K562 (cell line): ENCODE data around the gene GPR183. TPM values are rescaled to one million over a fixed set of nuclear protein-coding genes. Genes with fewer than 3 reads are reported as not detected.

ENCODE experiments used
- ATAC-seq: fragments of 200-7000 bp; cut with Tn5 transposase; 3 replicates; pipeline ENCODE4 v1.9.1; 2020; ENCODE audit warnings: moderate library complexity
- BruUV-seq: library from RNA; stranded (reverse); fragments of 400-500 nt; replicated peaks from 2 replicates; lab custom pipeline; 2021; lab: Mats Ljungman, UMichigan
- CTCF ChIA-PET: fragments of 300-600 bp; formaldehyde crosslinking; extraction: SDS; loops from one replicate; lab custom pipeline; 2021; ENCODE audit warnings: low intra/inter-chr PET ratio; lab: Yijun Ruan, JAX
- POLR2A ChIA-PET: fragments of 300-600, 350-650 bp; sonication (Branson Sonifier 250); formaldehyde crosslinking; extraction: SDS; loops from one replicate; lab custom pipeline; 2021; ENCODE audit warnings: antibody characterized with exemption, inconsistent platforms; lab: Yijun Ruan, JAX
- DNase-seq, 4 experiments: peaks; one replicate each; pipeline versions ENCODE4 v3.0.0 to v3.0.0-alpha.2; 2011 to 2018; ENCODE audit warnings: low spot score in 3 of 4, mixed read lengths in 3 of 4; ENCODE audit errors: extremely low read depth in 1 of 4
- FAIRE-seq: peaks from 2 replicates; lab custom pipeline; 2011; peaks lifted over from hg19 to GRCh38; lab: Jason Lieb, UNC
- H2AFZ ChIP-seq: 2 replicates; pipeline ENCODE4 v1.6.0; 2011; ENCODE audit warnings: low read depth, low read length, control low read depth, inconsistent platforms
- H3K27ac ChIP-seq: fragments of 200-600 bp; 3 replicates; pipeline ENCODE4 v1.8.0; 2011; ENCODE audit warnings: low read depth, mild to moderate bottlenecking, control low read depth, inconsistent platforms, low read length, moderate library complexity, mixed read lengths; ENCODE audit errors: extremely low read depth
- H3K27me3 ChIP-seq, 2 experiments: fragments of 300-600 bp in 1 of 2; 2 replicates in 1 of 2; 3 replicates in 1 of 2; pipeline versions ENCODE4 v1.6.0 to v1.8.0; 2011; ENCODE audit warnings: inconsistent platforms in 2 of 2, low read length in 2 of 2, mild to moderate bottlenecking in 1 of 2, mixed read lengths in 1 of 2, moderate library complexity in 1 of 2; ENCODE audit not compliant: control insufficient read depth in 2 of 2, insufficient read depth in 2 of 2
- H3K36me3 ChIP-seq: fragments of 300-600 bp; 3 replicates; pipeline ENCODE4 v1.8.0; 2011; ENCODE audit warnings: mild to moderate bottlenecking, low read length, inconsistent platforms; ENCODE audit not compliant: control insufficient read depth, insufficient read depth
- H3K4me1 ChIP-seq, 2 experiments: fragments of 200-600 bp in 1 of 2; replicated peaks in 1 of 2; 2 replicates in 1 of 2; 3 replicates in 1 of 2; pipeline versions ENCODE4 v1.5.1 to v1.8.0; 2011; ENCODE audit warnings: inconsistent platforms in 2 of 2, low read length in 2 of 2, mild to moderate bottlenecking in 1 of 2, mixed read lengths in 1 of 2, moderate library complexity in 1 of 2; ENCODE audit not compliant: control insufficient read depth in 2 of 2, insufficient read depth in 2 of 2
- H3K4me2 ChIP-seq: 2 replicates; pipeline ENCODE4 v1.6.1; 2011; ENCODE audit warnings: low read length, control low read depth, inconsistent platforms, mixed read lengths; ENCODE audit not compliant: insufficient read depth
- H3K4me3 ChIP-seq: fragments of 200-600 bp; sonication (generic), shearing (Covaris generic); 2 replicates; pipeline ENCODE4 v1.5.1; 2016; ENCODE audit warnings: control low read depth, inconsistent platforms
- H3K79me2 ChIP-seq: fragments of 200-600 bp; 3 replicates; pipeline ENCODE4 v1.8.0; 2011; ENCODE audit warnings: low read length, inconsistent platforms; ENCODE audit not compliant: control insufficient read depth, insufficient read depth
- H3K9ac ChIP-seq, 2 experiments: 2 replicates each; pipeline versions ENCODE4 v1.6.0 to v1.6.1; 2011; ENCODE audit warnings: low read depth in 2 of 2, low read length in 2 of 2, control low read depth in 1 of 2, inconsistent platforms in 1 of 2, mild to moderate bottlenecking in 1 of 2, mixed read lengths in 1 of 2; ENCODE audit not compliant: insufficient read depth in 1 of 2
- H3K9me1 ChIP-seq: one replicate; pipeline ENCODE4 v1.6.0; 2011; ENCODE audit warnings: inconsistent platforms, mild to moderate bottlenecking, low read length, moderate library complexity; ENCODE audit not compliant: control insufficient read depth, insufficient read depth
- H3K9me3 ChIP-seq: replicated peaks from 2 replicates; pipeline ENCODE4 v1.5.1; 2011; ENCODE audit warnings: low read depth, low read length, inconsistent platforms; ENCODE audit not compliant: control insufficient read depth, insufficient read depth
- H4K20me1 ChIP-seq: replicated peaks from 2 replicates; pipeline ENCODE4 v1.6.1; 2011; ENCODE audit warnings: low read length, inconsistent platforms, mixed read lengths; ENCODE audit not compliant: control insufficient read depth, insufficient read depth
- FUS ChIP-seq: fragments of 200-400 bp; formaldehyde crosslinking; optimal IDR thresholded peaks from 2 replicates; pipeline ENCODE3; 2017; ENCODE audit warnings: low read depth, low read length
- JUN ChIP-seq, 2 experiments: sonication (generic) in 1 of 2; formaldehyde crosslinking in 1 of 2; IDR thresholded peaks; 2 replicates each; pipeline versions ENCODE4 v1.6.1 to v1.8.0; 2012 to 2022; ENCODE audit warnings: borderline replicate concordance in 2 of 2, mild to moderate bottlenecking in 2 of 2, improper control_type of control experiment in 1 of 2, low read depth in 1 of 2, low read length in 1 of 2, missing genetic modification reagents in 1 of 2
- MTA3 ChIP-seq: fragments of 450-650 bp; formaldehyde crosslinking; IDR thresholded peaks from 2 replicates; pipeline ENCODE4 v1.6.1; 2017; ENCODE audit warnings: mild to moderate bottlenecking, borderline replicate concordance
- NELFE ChIP-seq: IDR thresholded peaks from 2 replicates; pipeline ENCODE4 v1.6.1; 2011; ENCODE audit warnings: mild to moderate bottlenecking; ENCODE audit not compliant: insufficient read depth, insufficient read length
- NEUROD1 ChIP-seq: fragments of 150-350 bp; IDR thresholded peaks from 2 replicates; pipeline ENCODE4 v1.6.1; 2014; ENCODE audit warnings: borderline replicate concordance, low read length, low read depth; ENCODE audit not compliant: partially characterized antibody
- PHB2 ChIP-seq: fragments of 450-650 bp; IDR thresholded peaks from 2 replicates; pipeline ENCODE4 v1.6.1; 2017; ENCODE audit warnings: low read depth
- SAP30 ChIP-seq: fragments of 200-600 bp; sonication (generic); IDR thresholded peaks from 2 replicates; pipeline ENCODE4 v1.6.1; 2012; ENCODE audit warnings: borderline replicate concordance, low read depth, mild to moderate bottlenecking, moderate library complexity, low read length, control low read depth, inconsistent platforms; ENCODE audit not compliant: insufficient read depth, poor library complexity, severe bottlenecking
- ZNF445 ChIP-seq: fragments of 250-450 bp; sonication (Bioruptor Pico); IDR thresholded peaks from 2 replicates; pipeline ENCODE4 v1.4.0; 2020; ENCODE audit warnings: low read depth, mild to moderate bottlenecking, moderate library complexity
- ZNF764 ChIP-seq: fragments of 250-450 bp; sonication (Bioruptor Pico); IDR thresholded peaks from 2 replicates; pipeline ENCODE4 v1.4.0; 2020; ENCODE audit warnings: low read depth, mild to moderate bottlenecking, moderate library complexity
- WGBS: fragments of 100-300 bp; shearing (Covaris generic); methylation state at CpG from one replicate; pipeline ENCODE4 v1.1.6; 2016; ENCODE audit warnings: low coverage, mixed read lengths; ENCODE audit not compliant: insufficient coverage; ENCODE audit errors: missing lambda C conversion rate; 5-methylcytosine and 5-hydroxymethylcytosine counted together
- in situ Hi-C: fragments of 300-500 bp; cut with MboI; formaldehyde crosslinking; loops from 4 replicates; pipeline ENCODE4 v1.15.0; 2018; ENCODE audit warnings: inconsistent platforms, mixed read lengths
- intact Hi-C: fragments of 100-400 bp; cut with micrococcal nuclease; formaldehyde crosslinking; loops from 2 replicates; pipeline ENCODE4 v1.14.2; 2022
- polyA plus RNA-seq, 8 experiments: library from polyadenylated mRNA; depleted of rRNA in 4 of 8; stranded (reverse) in 5 of 8; unstranded in 3 of 8; fragments of >200 nt; fragmentation: Nextera tagmentation in 2 of 8; fragmentation: Illumina TruSeq in 1 of 8; extraction: Ambion mirVana in 2 of 8; extraction: Trizol in 1 of 8; gene quantifications; 2 replicates each; pipeline versions ENCODE4 v1.2.1 to v1.2.3, GENCODE V29; 2011 to 2014; ENCODE audit warnings: inconsistent platforms in 1 of 8, missing spikeins in 1 of 8
- total RNA-seq, 7 experiments: library from RNA; depleted of rRNA in 6 of 7; stranded (reverse); fragments of >200 nt in 6 of 7; fragmentation: Illumina TruSeq in 2 of 7; extraction: Trizol in 2 of 7; gene quantifications; 2 replicates each; pipeline versions ENCODE4 v1.2.1 to v1.2.3, GENCODE V29; 2011 to 2021; ENCODE audit warnings: low replicate concordance in 1 of 7
- TF ChIP-seq, protein P1 (sequence below): fragments of 450-650 bp; IDR thresholded peaks from one replicate; pipeline ENCODE4 v1.6.1; 2018; ENCODE audit warnings: mild to moderate bottlenecking, moderate library complexity; ENCODE audit not compliant: partially characterized antibody
- TF ChIP-seq, protein P2 (sequence below): fragments of 450-650 bp; IDR thresholded peaks from 2 replicates; pipeline ENCODE4 v1.7.1; 2018; ENCODE audit warnings: mild to moderate bottlenecking, low read depth; ENCODE audit not compliant: partially characterized antibody
- TF ChIP-seq, protein P3 (sequence below): IDR thresholded peaks from 3 replicates; pipeline ENCODE4 v1.6.1; 2011; ENCODE audit warnings: borderline replicate concordance, mild to moderate bottlenecking; ENCODE audit not compliant: insufficient read length, insufficient read depth
- TF ChIP-seq, protein P4 (sequence below): IDR thresholded peaks from 3 replicates; pipeline ENCODE4 v1.6.1; 2011; ENCODE audit warnings: borderline replicate concordance, mild to moderate bottlenecking, moderate library complexity; ENCODE audit not compliant: insufficient read length; ENCODE audit errors: extremely low read depth

Gene GPR183
- total and polyA plus RNA-seq, 9 of the 15 experiments (the other 6 are each of a cell fraction or from before 2014, with no cell fraction given), result 1.3 to 10.2 (median 3.7) TPM

DNA sequence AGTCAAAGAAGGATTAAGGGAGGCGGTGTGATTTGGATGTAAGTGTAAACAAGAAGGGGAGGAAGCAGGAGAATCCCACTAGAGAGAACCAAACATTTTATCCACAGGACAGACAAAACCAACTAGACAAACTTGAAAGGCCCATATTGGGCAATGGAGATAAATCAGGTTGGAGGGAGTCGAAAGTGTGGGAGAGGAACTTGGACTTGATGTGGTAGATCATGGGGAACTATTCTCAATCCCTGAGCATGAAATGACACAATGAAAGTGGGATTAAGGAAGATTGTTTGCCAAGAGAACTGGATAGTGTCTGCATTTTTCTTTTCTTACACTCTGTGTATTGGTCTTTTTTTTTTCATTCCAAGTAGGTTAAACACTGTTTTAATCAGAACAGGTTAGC lies 17.9 kb downstream of the GPR183 start:
- ChIA-PET POLR2A (no interaction called here), CTCF (no interaction called here)
- H3K9ac ChIP-seq, result no peak overlapping the region
- H3K9me1 ChIP-seq, result no peaks in the 10 kb centered on the region
- no TSS peak for BruUV-seq
- H3K27me3 ChIP-seq, result no peaks in the 10 kb centered on the region
- no peak overlapping the region for H2AFZ ChIP-seq
- 62% methylated on average over 2 of the region's 2 CpGs for WGBS
- no peak overlapping the region for H3K27ac ChIP-seq
- no peaks in the 10 kb centered on the region for H3K79me2 ChIP-seq
- no peak for FAIRE-seq
- no peak for DNase-seq
- H3K9me3 ChIP-seq, result no peaks in the 10 kb centered on the region
- no peak for ATAC-seq
- H3K4me2 ChIP-seq, result no peak overlapping the region
- H3K4me1 ChIP-seq, result no peaks in the 10 kb centered on the region; a peak in 2 of 5 replicates
- no peak overlapping the region for H3K4me3 ChIP-seq
- in situ Hi-C loops, result no loop called here
- 0 out of 3 replicates have a peak, but pooled peaks cover 8% of the 10 kb centered on the region for H3K36me3 ChIP-seq
- intact Hi-C loops, result no loop called here
- no peaks in the 10 kb centered on the region for H4K20me1 ChIP-seq
- no peak for TF ChIP-seq ZNF764
- TF ChIP-seq ZNF445 (CRISPR knock-in tag), result no peak
- TF ChIP-seq FUS, result no peak
- TF ChIP-seq, protein P1, sequence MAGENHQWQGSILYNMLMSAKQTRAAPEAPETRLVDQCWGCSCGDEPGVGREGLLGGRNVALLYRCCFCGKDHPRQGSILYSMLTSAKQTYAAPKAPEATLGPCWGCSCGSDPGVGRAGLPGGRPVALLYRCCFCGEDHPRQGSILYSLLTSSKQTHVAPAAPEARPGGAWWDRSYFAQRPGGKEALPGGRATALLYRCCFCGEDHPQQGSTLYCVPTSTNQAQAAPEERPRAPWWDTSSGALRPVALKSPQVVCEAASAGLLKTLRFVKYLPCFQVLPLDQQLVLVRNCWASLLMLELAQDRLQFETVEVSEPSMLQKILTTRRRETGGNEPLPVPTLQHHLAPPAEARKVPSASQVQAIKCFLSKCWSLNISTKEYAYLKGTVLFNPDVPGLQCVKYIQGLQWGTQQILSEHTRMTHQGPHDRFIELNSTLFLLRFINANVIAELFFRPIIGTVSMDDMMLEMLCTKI, result no peak
- TF ChIP-seq, protein P2, sequence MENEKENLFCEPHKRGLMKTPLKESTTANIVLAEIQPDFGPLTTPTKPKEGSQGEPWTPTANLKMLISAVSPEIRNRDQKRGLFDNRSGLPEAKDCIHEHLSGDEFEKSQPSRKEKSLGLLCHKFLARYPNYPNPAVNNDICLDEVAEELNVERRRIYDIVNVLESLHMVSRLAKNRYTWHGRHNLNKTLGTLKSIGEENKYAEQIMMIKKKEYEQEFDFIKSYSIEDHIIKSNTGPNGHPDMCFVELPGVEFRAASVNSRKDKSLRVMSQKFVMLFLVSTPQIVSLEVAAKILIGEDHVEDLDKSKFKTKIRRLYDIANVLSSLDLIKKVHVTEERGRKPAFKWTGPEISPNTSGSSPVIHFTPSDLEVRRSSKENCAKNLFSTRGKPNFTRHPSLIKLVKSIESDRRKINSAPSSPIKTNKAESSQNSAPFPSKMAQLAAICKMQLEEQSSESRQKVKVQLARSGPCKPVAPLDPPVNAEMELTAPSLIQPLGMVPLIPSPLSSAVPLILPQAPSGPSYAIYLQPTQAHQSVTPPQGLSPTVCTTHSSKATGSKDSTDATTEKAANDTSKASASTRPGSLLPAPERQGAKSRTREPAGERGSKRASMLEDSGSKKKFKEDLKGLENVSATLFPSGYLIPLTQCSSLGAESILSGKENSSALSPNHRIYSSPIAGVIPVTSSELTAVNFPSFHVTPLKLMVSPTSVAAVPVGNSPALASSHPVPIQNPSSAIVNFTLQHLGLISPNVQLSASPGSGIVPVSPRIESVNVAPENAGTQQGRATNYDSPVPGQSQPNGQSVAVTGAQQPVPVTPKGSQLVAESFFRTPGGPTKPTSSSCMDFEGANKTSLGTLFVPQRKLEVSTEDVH, result no peak
- TF ChIP-seq SAP30, result no peak
- no peak for TF ChIP-seq PHB2
- TF ChIP-seq MTA3, result no peak
- no peak for TF ChIP-seq JUN (IDR thresholded peaks at IDR 0.05; ENCODE audit: borderline replicate concordance, low read depth, low read length)
- no peak for TF ChIP-seq JUN (CRISPR knock-in tag; IDR thresholded peaks at IDR 0.05; ENCODE audit: borderline replicate concordance)
- TF ChIP-seq, protein P3, sequence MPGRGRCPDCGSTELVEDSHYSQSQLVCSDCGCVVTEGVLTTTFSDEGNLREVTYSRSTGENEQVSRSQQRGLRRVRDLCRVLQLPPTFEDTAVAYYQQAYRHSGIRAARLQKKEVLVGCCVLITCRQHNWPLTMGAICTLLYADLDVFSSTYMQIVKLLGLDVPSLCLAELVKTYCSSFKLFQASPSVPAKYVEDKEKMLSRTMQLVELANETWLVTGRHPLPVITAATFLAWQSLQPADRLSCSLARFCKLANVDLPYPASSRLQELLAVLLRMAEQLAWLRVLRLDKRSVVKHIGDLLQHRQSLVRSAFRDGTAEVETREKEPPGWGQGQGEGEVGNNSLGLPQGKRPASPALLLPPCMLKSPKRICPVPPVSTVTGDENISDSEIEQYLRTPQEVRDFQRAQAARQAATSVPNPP, result no peak
- TF ChIP-seq, protein P4, sequence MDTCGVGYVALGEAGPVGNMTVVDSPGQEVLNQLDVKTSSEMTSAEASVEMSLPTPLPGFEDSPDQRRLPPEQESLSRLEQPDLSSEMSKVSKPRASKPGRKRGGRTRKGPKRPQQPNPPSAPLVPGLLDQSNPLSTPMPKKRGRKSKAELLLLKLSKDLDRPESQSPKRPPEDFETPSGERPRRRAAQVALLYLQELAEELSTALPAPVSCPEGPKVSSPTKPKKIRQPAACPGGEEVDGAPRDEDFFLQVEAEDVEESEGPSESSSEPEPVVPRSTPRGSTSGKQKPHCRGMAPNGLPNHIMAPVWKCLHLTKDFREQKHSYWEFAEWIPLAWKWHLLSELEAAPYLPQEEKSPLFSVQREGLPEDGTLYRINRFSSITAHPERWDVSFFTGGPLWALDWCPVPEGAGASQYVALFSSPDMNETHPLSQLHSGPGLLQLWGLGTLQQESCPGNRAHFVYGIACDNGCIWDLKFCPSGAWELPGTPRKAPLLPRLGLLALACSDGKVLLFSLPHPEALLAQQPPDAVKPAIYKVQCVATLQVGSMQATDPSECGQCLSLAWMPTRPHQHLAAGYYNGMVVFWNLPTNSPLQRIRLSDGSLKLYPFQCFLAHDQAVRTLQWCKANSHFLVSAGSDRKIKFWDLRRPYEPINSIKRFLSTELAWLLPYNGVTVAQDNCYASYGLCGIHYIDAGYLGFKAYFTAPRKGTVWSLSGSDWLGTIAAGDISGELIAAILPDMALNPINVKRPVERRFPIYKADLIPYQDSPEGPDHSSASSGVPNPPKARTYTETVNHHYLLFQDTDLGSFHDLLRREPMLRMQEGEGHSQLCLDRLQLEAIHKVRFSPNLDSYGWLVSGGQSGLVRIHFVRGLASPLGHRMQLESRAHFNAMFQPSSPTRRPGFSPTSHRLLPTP, result no peak
- TF ChIP-seq NELFE, result no peak
- TF ChIP-seq NEUROD1, result no peak
